Aortic smooth muscle cell (primary cell): ENCODE measurements around the gene YAP1. TPM values are rescaled to one million over a fixed set of nuclear protein-coding genes. Genes with fewer than 3 reads are reported as not detected.

Experiments used
- total RNA-seq: library from RNA; depleted of rRNA; stranded (reverse); fragments of >200 nt; gene quantifications from 2 replicates; pipeline ENCODE4 v1.2.3, GENCODE V29; 2014

Gene YAP1
- total RNA-seq: 131 and 139 TPM in 2 replicates

DNA sequence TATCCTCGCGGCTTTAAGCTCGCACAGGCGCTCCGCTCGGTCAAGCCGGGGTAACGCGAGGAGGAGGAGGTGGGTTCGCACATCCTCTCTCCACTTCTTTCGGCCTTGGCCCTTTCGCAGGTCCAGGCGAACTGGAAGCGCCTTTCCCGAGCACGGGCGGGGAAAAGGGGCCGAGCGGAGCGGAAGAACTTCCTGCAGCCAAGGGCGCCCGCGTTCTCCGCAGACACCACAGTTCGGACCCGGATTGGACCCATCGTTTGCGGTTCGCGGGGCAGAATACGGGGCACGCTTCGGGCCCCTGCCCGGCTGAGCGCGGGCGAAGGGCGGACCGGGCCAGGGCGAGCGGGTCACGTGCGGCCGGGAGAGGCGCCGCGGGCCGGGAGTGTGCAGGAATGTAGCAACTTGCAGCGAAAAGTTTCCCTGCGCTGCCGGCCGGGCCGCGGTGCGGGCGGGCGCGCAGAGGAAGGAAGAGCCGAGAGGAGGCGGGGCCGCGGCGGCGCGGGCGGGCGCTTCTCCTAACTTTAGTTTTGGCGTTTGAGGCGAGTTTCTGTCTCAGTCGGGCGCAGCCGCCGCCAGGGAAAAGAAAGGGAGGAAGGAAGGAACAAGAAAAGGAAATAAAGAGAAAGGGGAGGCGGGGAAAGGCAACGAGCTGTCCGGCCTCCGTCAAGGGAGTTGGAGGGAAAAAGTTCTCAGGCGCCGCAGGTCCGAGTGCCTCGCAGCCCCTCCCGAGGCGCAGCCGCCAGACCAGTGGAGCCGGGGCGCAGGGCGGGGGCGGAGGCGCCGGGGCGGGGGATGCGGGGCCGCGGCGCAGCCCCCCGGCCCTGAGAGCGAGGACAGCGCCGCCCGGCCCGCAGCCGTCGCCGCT is at the start of gene YAP1:
TSS of gene YAP1 (plus strand) at position 552 of the 865 bp plus-strand sequence. CDS start 402 bp downstream, outside the sequence.

Other genes starting within 250 kb of the YAP1 start
- 4.2 and 6.3 TPM in 2 replicates for gene CEP126, start 195.4 kb upstream of the YAP1 start, total RNA-seq
- 0.25 and 0.92 TPM in 2 replicates for gene ANGPTL5, start 193.9 kb upstream of the YAP1 start, total RNA-seq
- 7.7 and 7.8 TPM in 2 replicates for gene CFAP300, start 63.0 kb upstream of the YAP1 start, total RNA-seq
- gene BIRC3, start 207.0 kb downstream of the YAP1 start, total RNA-seq: 0.68 and 0.92 TPM in 2 replicates
- gene BIRC2, start 236.8 kb downstream of the YAP1 start, total RNA-seq: 53.1 and 55.6 TPM in 2 replicates